Fibroblast of mammary gland (primary cell): ENCODE data around the gene NOTCH3.

Experiments used
- DNase-seq: peaks from one replicate; pipeline ENCODE4 v3.0.0-alpha.2; 2010; ENCODE audit warnings: low read depth
- H3K4me3 ChIP-seq: 2 replicates; pipeline ENCODE4 v1.5.1; 2011; ENCODE audit warnings: low read depth, mild to moderate bottlenecking, low read length, moderate library complexity; ENCODE audit not compliant: control insufficient read depth
- TF ChIP-seq, protein P1 (sequence below): conservative IDR thresholded peaks from 2 replicates; pipeline ENCODE4 v1.5.1; 2011; ENCODE audit warnings: low read depth, low read length, inconsistent platforms; ENCODE audit not compliant: control insufficient read depth, insufficient read depth

The NOTCH3 gene

GRCh38 chr19:15161028-15161984, 39.5 kb downstream of the NOTCH3 start:
- H3K4me3 ChIP-seq: no peak overlapping the region
- peak; percentile 25 for DNase-seq
- TF ChIP-seq, protein P1, sequence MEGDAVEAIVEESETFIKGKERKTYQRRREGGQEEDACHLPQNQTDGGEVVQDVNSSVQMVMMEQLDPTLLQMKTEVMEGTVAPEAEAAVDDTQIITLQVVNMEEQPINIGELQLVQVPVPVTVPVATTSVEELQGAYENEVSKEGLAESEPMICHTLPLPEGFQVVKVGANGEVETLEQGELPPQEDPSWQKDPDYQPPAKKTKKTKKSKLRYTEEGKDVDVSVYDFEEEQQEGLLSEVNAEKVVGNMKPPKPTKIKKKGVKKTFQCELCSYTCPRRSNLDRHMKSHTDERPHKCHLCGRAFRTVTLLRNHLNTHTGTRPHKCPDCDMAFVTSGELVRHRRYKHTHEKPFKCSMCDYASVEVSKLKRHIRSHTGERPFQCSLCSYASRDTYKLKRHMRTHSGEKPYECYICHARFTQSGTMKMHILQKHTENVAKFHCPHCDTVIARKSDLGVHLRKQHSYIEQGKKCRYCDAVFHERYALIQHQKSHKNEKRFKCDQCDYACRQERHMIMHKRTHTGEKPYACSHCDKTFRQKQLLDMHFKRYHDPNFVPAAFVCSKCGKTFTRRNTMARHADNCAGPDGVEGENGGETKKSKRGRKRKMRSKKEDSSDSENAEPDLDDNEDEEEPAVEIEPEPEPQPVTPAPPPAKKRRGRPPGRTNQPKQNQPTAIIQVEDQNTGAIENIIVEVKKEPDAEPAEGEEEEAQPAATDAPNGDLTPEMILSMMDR: peak; percentile 30

GRCh38 chr19:15159251-15159650, 41.5 kb downstream of the NOTCH3 start:
- TF ChIP-seq, protein P1: no peak
- no peak overlapping the region for H3K4me3 ChIP-seq
- DNase-seq: peak; percentile 26

GRCh38 chr19:15156391-15156790, 44.4 kb downstream of the NOTCH3 start:
- no peak for DNase-seq
- TF ChIP-seq, protein P1: no peak
- H3K4me3 ChIP-seq: no peak overlapping the region

DNA sequence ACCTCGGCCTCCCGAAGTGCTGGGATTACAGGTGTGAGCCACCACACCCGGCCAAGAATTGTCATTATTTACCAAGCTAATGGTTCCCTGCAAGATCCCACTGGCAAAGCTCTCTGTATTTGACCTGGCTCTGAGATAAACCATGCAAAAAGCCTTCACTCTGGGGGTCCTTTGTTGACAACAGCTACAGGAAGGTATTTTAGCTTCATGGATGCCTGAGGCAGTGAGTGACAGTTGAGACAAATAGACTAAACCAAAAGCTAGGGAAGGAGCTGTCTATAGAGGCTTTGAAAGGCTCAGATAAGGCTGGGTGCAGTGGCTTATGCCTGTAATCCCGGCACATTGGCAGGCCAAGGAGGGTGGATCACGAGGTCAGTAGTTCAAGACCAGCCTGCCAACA, 45.5 kb downstream of the NOTCH3 start:
- DNase-seq: no peak
- H3K4me3 ChIP-seq: no peak overlapping the region
- TF ChIP-seq, protein P1: no peak

DNA sequence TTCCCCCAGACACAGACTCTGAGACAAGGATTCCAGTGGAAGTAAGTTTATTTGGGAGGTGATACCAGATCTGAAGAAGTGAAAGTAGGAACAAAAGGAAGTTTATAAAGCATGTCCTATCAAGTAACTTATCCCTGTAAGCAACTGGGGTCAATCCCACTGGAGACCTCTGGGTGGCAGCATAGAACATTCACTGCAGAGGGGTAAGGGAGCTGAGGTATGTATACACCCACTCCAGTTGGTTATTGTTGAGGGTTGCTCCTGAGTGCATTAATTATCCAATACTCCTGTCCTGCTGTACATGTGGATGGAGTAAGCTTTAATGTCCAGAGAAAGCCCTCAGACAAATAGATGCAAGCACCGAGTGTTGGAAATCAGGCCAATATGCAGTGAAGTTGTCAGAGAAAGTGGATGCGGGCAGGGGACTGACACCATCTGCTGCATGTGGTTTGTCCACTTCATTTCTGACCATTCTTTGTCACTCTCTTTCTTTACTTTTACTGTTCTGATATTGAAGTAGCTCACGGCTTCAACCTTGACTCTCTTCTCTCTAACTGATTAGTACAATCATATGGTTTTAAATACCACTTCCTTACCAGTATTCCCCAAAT, 46.7 kb downstream of the NOTCH3 start:
- peak; percentile 61 for DNase-seq
- no peak overlapping the region for H3K4me3 ChIP-seq

GRCh38 chr19:15149737-15150136, 51.1 kb downstream of the NOTCH3 start:
- no peak overlapping the region for H3K4me3 ChIP-seq
- no peak for DNase-seq
- TF ChIP-seq, protein P1: no peak

More for the DNA sequence above, 46.7 kb downstream of the NOTCH3 start:
- TF ChIP-seq, protein P1: peak; percentile 76
